Activated T-helper 17 cell treated with anti-CD3 and anti-CD28 coated beads, Interleukin-2, amount 50 U/mL, for 72 hours (primary cell): ENCODE data around the gene APEH. TPM values are rescaled to one million over a fixed set of nuclear protein-coding genes. Genes with fewer than 3 reads are reported as not detected.

Source experiments
- ATAC-seq: fragments of 150-1000 bp; cut with Tn5 transposase; replicated peaks from 2 replicates; pipeline ENCODE4 v1.10.0; 2021; ENCODE audit warnings: mild to moderate bottlenecking, moderate library complexity
- H3K27ac Mint-ChIP-seq: one replicate; pipeline ENCODE4 v1.8.0; 2022; ENCODE audit warnings: mixed read lengths
- H3K27me3 Mint-ChIP-seq: one replicate; pipeline ENCODE4 v1.8.0; 2022; ENCODE audit warnings: mixed read lengths
- H3K36me3 Mint-ChIP-seq: one replicate; pipeline ENCODE4 v1.8.0; 2022; ENCODE audit warnings: low read depth, mild to moderate bottlenecking, mixed read lengths
- H3K4me1 Mint-ChIP-seq: one replicate; pipeline ENCODE4 v1.8.0; 2022; ENCODE audit warnings: mixed read lengths
- H3K4me3 Mint-ChIP-seq: one replicate; pipeline ENCODE4 v1.8.0; 2022; ENCODE audit warnings: mild to moderate bottlenecking, mixed read lengths
- H3K9me3 Mint-ChIP-seq: one replicate; pipeline ENCODE4 v1.8.0; 2022; ENCODE audit warnings: mixed read lengths
- total RNA-seq, 2 donors: library from RNA; stranded (reverse); gene quantifications; one replicate each; pipeline ENCODE4 v1.2.3, GENCODE V29; 2022

The APEH gene
- total RNA-seq, 2 donors from 2014 or later: 88.6 to 184 TPM

GRCh38 chr3:49641921-49642707 is 32.0 kb upstream of the APEH start:
- no peaks in the 10 kb centered on the region for H3K9me3 Mint-ChIP-seq
- H3K27me3 Mint-ChIP-seq: no peaks in the 10 kb centered on the region
- H3K4me3 Mint-ChIP-seq: no peak overlapping the region

GRCh38 chr3:49642708-49643145 is 31.4 kb upstream of the APEH start:
- no peaks in the 10 kb centered on the region for H3K36me3 Mint-ChIP-seq
- no peaks in the 10 kb centered on the region for H3K9me3 Mint-ChIP-seq
- ATAC-seq: no peak
- H3K27me3 Mint-ChIP-seq: no peaks in the 10 kb centered on the region
- no peaks in the 10 kb centered on the region for H3K4me1 Mint-ChIP-seq
- H3K27ac Mint-ChIP-seq: no peak overlapping the region
- H3K4me3 Mint-ChIP-seq: no peak overlapping the region

More at GRCh38 chr3:49641921-49642707, 32.0 kb upstream of the APEH start:
- H3K36me3 Mint-ChIP-seq: no peaks in the 10 kb centered on the region
- H3K27ac Mint-ChIP-seq: no peak overlapping the region
- no peaks in the 10 kb centered on the region for H3K4me1 Mint-ChIP-seq
- ATAC-seq: no peak

- Mint-ChIP-seq H3K36me3 (no peaks in the 10 kb centered on the region), H3K4me1 (no peaks in the 10 kb centered on the region), H3K27ac (no peak overlapping the region), H3K9me3 (no peaks in the 10 kb centered on the region), H3K4me3 (no peak overlapping the region), H3K27me3 (no peaks in the 10 kb centered on the region)
- ATAC-seq: no peak
These were observed 29.5 kb upstream of the APEH start for GRCh38 chr3:49644684-49645083.

- no peaks in the 10 kb centered on the region for H3K36me3 Mint-ChIP-seq
- no peaks in the 10 kb centered on the region for H3K9me3 Mint-ChIP-seq
- H3K4me3 Mint-ChIP-seq: no peak overlapping the region
- H3K4me1 Mint-ChIP-seq: no peaks in the 10 kb centered on the region
- no peak for ATAC-seq
- no peak overlapping the region for H3K27ac Mint-ChIP-seq
- H3K27me3 Mint-ChIP-seq: no peaks in the 10 kb centered on the region
These were observed 27.9 kb upstream of the APEH start for GRCh38 chr3:49646236-49646635.

- H3K4me3 Mint-ChIP-seq: no peak overlapping the region
- no peaks in the 10 kb centered on the region for H3K9me3 Mint-ChIP-seq
- no peaks in the 10 kb centered on the region for H3K27me3 Mint-ChIP-seq
- no peaks in the 10 kb centered on the region for H3K4me1 Mint-ChIP-seq
- ATAC-seq: no peak
- no peak overlapping the region for H3K27ac Mint-ChIP-seq
- no peaks in the 10 kb centered on the region for H3K36me3 Mint-ChIP-seq
These were observed 26.4 kb upstream of the APEH start for GRCh38 chr3:49647741-49648140.

GRCh38 chr3:49648354-49649019 is 25.7 kb upstream of the APEH start:
- H3K27ac Mint-ChIP-seq: no peak overlapping the region
- no peaks in the 10 kb centered on the region for H3K4me1 Mint-ChIP-seq

GRCh38 chr3:49649576-49649975 is 24.6 kb upstream of the APEH start:
- Mint-ChIP-seq H3K27me3 (no peaks in the 10 kb centered on the region), H3K4me1 (no peaks in the 10 kb centered on the region), H3K36me3 (no peaks in the 10 kb centered on the region), H3K9me3 (no peaks in the 10 kb centered on the region), H3K27ac (no peak overlapping the region), H3K4me3 (no peak overlapping the region)
- no peak for ATAC-seq

More at GRCh38 chr3:49648354-49649019, 25.7 kb upstream of the APEH start:
- Mint-ChIP-seq H3K27me3 (no peaks in the 10 kb centered on the region), H3K9me3 (no peaks in the 10 kb centered on the region), H3K36me3 (no peaks in the 10 kb centered on the region), H3K4me3 (no peak overlapping the region)
- no peak for ATAC-seq

- Mint-ChIP-seq H3K27me3 (no peaks in the 10 kb centered on the region), H3K4me1 (no peaks in the 10 kb centered on the region), H3K9me3 (no peaks in the 10 kb centered on the region), H3K36me3 (no peaks in the 10 kb centered on the region), H3K4me3 (no peak overlapping the region), H3K27ac (no peak overlapping the region)
- no peak for ATAC-seq
These were observed 24.0 kb upstream of the APEH start for GRCh38 chr3:49650177-49650576.

- ATAC-seq: no peak
- H3K27me3 Mint-ChIP-seq: no peaks in the 10 kb centered on the region
- no peaks in the 10 kb centered on the region for H3K9me3 Mint-ChIP-seq
- no peaks in the 10 kb centered on the region for H3K36me3 Mint-ChIP-seq
- no peaks in the 10 kb centered on the region for H3K4me1 Mint-ChIP-seq
- H3K4me3 Mint-ChIP-seq: no peak overlapping the region
- no peak overlapping the region for H3K27ac Mint-ChIP-seq
These were observed 23.5 kb upstream of the APEH start for GRCh38 chr3:49650637-49651036.

- ATAC-seq: no peak
- Mint-ChIP-seq H3K36me3 (no peaks in the 10 kb centered on the region), H3K4me3 (no peak overlapping the region), H3K27me3 (no peaks in the 10 kb centered on the region), H3K9me3 (no peaks in the 10 kb centered on the region), H3K4me1 (no peaks in the 10 kb centered on the region), H3K27ac (no peak overlapping the region)
These were observed 21.8 kb upstream of the APEH start for GRCh38 chr3:49652218-49652902.

- no peak overlapping the region for H3K27ac Mint-ChIP-seq
- H3K9me3 Mint-ChIP-seq: no peaks in the 10 kb centered on the region
- no peaks in the 10 kb centered on the region for H3K36me3 Mint-ChIP-seq
- ATAC-seq: no peak
- no peaks in the 10 kb centered on the region for H3K27me3 Mint-ChIP-seq
- no peaks in the 10 kb centered on the region for H3K4me1 Mint-ChIP-seq
- no peak overlapping the region for H3K4me3 Mint-ChIP-seq
These were observed 21.2 kb upstream of the APEH start for GRCh38 chr3:49652903-49653415.

GRCh38 chr3:49653621-49654020 is 20.5 kb upstream of the APEH start:
- Mint-ChIP-seq H3K27me3 (no peaks in the 10 kb centered on the region), H3K36me3 (no peaks in the 10 kb centered on the region), H3K4me1 (no peaks in the 10 kb centered on the region), H3K9me3 (no peaks in the 10 kb centered on the region), H3K4me3 (no peak overlapping the region), H3K27ac (no peak overlapping the region)
- no peak for ATAC-seq

- no peak overlapping the region for H3K27ac Mint-ChIP-seq
- H3K4me1 Mint-ChIP-seq: no peaks in the 10 kb centered on the region
- no peaks in the 10 kb centered on the region for H3K9me3 Mint-ChIP-seq
- H3K36me3 Mint-ChIP-seq: no peaks in the 10 kb centered on the region
- H3K4me3 Mint-ChIP-seq: no peak overlapping the region
- ATAC-seq: no peak
- H3K27me3 Mint-ChIP-seq: no peaks in the 10 kb centered on the region
These were observed 19.9 kb upstream of the APEH start for GRCh38 chr3:49654176-49654825.

GRCh38 chr3:49654955-49655556 is 19.1 kb upstream of the APEH start:
- H3K27ac Mint-ChIP-seq: no peak overlapping the region
- ATAC-seq: no peak

More at GRCh38 chr3:49654955-49655556, 19.1 kb upstream of the APEH start:
- Mint-ChIP-seq H3K4me3 (no peak overlapping the region), H3K4me1 (no peaks in the 10 kb centered on the region), H3K9me3 (no peaks in the 10 kb centered on the region), H3K27me3 (no peaks in the 10 kb centered on the region), H3K36me3 (no peaks in the 10 kb centered on the region)
